ENCODE data around the gene MFSD11.
A peak's percentile ranks its signal among the peaks of the same experiment; 100 is the strongest.
"Not testable (repeated sequence)": the region's sequence is repeated elsewhere in the genome, so short reads cannot be mapped to it uniquely, and the experiment has no call there.

The MFSD11 gene

GRCh38 chr17:76723812-76724211 lies 14.1 kb upstream of the MFSD11 start:
- no peak for DNase-seq (ENCODE audit: low read depth)
- no peak overlapping the region for H3K4me3 ChIP-seq (ENCODE audit: low read depth, low read length)

- peak overlapping the region; percentile 92 for H3K4me3 ChIP-seq (ENCODE audit: low read depth, low read length)
- no peak for DNase-seq (ENCODE audit: low read depth)
Observed at GRCh38 chr17:76725580-76726230, 12.2 kb upstream of the MFSD11 start.

DNA sequence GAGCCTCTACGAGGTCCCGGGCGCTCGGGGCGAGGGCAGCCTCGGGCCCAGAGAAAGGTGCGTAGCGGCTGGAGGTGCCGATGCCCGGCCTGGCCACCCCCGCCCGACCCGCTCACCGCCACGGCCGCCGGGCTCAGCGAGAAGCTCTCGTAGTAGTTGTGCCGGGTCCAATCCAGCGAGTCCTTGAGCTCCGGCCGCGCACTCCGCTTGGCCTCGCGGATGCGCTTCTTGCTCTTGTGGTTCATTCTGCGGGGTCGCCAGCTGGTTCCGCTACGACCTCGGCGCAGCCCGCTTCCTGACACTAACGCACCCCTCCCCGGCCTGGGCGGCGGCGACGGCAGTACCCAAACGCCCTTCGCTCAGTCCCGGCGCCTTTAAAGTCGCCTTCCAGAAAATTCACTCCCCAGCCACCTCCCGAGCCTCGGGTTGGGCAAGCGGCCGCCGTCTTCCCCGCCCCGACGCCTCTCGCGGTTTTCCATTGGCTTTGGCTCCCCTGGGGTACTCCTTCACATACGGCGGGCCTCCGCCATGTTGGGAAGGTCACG lies 11.6 kb upstream of the MFSD11 start, which contains the start of gene JMJD6:
TSS of gene JMJD6 (minus strand) at position 376 of the 545 bp plus-strand sequence. CDS start at position 245, 131 bp downstream.
- DNase-seq (ENCODE audit: low read depth): peak; percentile 89
- H3K4me3 ChIP-seq (ENCODE audit: low read depth, low read length): peak within 1 kb of the TSS; percentile 92

DNA sequence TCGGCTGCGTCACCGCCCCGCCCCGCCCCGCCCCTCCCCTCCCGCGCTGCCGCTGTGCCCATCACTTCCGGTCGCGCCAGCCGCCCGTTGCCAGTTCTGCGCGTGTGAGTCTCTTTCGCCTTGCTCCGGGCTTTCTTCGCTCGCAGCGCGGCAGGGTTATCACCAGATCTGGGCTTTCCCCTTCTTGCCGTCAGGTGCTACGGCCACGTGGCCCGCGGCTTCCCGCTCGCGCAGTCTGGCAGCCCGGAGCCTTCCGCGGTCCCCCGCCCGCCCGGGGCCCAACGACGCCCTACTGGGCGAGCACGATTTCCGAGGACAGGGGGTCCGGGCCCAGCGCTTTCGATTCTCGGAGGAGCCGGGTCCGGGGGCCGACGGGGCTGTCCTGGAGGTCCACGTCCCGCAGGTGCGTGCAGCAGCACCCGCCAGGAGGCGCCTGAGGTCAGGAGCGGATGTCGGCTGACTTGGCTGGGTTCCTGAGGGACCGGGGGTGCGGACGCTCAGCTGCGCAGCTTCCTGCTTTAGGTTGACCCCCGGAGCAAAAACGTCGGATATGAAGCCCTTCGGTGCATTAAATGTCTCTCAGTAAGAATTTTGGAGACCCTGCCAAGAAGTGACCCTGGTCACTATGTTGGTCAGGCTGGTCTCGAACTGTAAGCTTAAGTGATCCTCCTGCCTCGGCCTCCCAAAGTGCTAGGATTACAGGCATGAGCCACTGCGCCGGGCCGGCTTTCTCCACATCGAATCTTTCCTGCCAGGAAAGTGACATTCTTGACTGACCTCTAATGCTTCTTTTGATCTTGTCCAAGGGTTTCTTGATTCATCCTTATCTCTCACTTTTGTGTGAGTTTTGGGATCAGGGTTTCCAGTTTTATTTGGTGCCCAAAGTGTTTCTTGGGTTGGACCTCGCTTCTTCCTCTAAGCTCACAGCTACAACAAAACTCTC lies 10.9 kb upstream of the MFSD11 start, which contains the start of gene METTL23:
TSS of gene METTL23 (plus strand) at position 64 of the 943 bp plus-strand sequence. CDS start 2,872 bp downstream, outside the sequence.
- H3K4me3 ChIP-seq (ENCODE audit: low read depth, low read length): peak within 1 kb of the TSS; percentile 92
- no peak for DNase-seq (ENCODE audit: low read depth)

DNA sequence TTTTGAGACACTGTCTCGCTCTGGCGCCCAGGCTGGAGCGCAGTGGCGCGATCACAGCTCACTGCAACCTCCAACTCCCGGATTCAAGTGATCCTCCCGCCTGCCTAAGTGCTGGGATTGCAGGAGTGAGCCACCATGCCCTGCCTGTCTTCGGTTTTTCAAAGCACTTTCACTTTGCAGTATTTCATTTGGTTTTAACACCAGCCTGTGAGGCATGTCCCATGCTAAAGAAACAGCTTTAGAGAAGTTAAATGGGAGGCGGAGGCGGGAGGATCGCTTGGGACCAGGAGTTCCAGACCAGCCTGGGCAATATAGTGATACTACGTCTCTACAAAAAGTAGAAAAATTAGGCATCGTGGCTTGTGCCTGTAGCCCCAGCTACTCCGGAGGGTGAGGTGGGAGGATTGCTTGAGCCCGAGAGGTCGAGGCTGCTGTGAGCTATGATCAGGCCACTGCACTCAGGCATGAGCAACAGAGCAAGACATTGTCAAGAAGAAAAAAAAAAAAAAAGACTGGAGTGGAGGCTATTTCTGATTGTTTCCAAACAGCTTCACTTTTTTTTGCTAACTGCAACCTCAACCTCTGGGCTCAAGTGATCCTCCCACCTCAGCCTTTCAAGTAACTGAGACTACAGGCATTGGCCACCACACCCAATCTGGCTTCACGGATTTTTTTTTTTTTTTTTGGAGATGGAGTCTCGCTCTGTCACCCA lies 10.0 kb upstream of the MFSD11 start:
- peak overlapping the region; percentile 92 for H3K4me3 ChIP-seq (ENCODE audit: low read depth, low read length)
- no peak for DNase-seq (ENCODE audit: low read depth)

DNA sequence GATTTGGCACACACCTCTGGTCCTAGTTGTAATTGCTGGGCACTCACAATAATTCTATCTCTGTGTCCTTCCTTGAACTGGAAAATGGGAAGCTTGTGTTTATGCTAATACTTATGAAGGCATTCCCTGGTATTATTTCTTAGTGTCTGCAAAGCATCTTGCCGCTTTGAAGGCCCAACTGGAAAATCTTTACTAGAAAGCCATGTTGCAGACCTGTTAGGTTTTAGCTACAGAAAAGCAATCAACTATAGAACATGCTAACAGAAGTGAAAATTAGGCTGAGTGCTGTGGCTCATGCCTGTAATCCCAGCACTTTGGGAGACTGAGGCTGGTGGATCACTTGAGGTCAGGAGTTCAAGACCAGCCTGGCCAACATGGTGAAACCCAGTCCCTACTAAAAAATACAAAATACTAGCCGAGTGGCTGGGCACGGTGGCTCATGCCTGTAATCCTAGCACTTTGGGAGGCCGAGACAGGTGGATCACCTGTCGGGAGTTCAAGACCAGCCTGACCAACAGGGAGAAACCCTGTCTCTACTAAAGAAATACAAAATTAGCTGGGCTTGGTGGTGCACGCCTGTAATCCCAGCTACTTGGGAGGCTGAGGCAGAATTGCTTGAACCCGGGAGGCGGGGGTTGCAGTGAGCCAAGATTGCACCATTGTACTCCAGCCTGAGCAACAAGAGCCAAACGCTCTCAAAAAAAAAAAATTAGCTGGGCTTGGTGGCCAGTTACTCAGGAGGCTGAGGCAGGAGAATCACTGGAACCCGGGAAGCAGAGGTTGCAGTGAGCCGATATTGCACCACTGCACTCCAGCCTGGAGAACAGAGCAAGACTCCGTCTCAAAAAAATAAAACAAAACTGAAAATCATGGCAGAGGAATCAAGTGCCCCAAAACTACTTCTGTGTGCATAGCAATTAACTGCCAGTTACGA lies 5.9 kb upstream of the MFSD11 start:
- H3K4me3 ChIP-seq (ENCODE audit: low read depth, low read length); DNase-seq (ENCODE audit: low read depth): not testable (repeated sequence)

GRCh38 chr17:76732734-76733617 lies 4.9 kb upstream of the MFSD11 start:
- H3K4me3 ChIP-seq (ENCODE audit: low read depth, low read length): no peak overlapping the region
- no peak for DNase-seq (ENCODE audit: low read depth)

GRCh38 chr17:76733618-76733957 lies 4.3 kb upstream of the MFSD11 start:
- DNase-seq (ENCODE audit: low read depth): no peak
- no peak overlapping the region for H3K4me3 ChIP-seq (ENCODE audit: low read depth, low read length)

- peak overlapping the region; percentile 95 for H3K4me3 ChIP-seq (ENCODE audit: low read depth, low read length)
- no peak for DNase-seq (ENCODE audit: low read depth)
Observed at GRCh38 chr17:76734080-76734840, 3.7 kb upstream of the MFSD11 start.

- peak overlapping the region; percentile 95 for H3K4me3 ChIP-seq (ENCODE audit: low read depth, low read length)
- no peak for DNase-seq (ENCODE audit: low read depth)
Observed at GRCh38 chr17:76735006-76735405, 2.9 kb upstream of the MFSD11 start.

- peak overlapping the region; percentile 95 for H3K4me3 ChIP-seq (ENCODE audit: low read depth, low read length)
- no peak for DNase-seq (ENCODE audit: low read depth)
Observed at GRCh38 chr17:76735586-76736348, 2.2 kb upstream of the MFSD11 start.

DNA sequence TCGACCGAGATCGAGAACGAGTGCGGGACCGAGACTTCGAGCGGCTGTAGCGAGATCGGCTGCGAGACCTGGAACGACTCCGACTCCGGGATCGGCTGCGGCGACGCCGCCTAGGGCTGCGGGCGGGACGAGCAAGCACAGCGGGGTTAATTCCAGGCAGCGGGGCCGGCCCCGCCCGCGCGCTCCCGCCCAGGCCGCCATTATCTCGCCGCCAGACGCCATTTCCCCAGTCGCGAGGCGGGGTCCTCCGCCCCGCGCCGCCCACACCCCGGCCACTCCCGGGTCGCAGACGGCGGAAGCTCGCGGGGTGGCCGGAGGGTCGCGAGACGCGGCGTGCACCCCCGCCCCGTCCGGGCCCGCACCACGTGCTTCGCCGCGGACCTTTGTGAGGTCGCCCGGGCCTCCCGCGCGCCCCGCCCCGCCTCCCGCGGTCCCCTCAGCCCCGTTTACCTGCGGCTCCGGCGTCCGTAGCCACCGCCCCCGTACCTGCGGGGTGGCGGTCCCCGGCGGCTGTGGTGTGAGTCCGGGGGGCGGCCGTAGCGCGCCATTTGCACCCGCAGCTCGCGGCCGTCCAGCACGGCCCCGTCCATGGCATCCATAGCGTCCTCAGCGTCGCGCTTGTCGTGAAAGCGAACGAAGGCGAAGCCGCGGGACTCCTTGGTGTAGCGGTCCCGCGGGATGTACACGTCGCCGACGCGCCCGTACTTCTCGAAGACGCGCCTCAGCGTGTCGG lies 1.4 kb upstream of the MFSD11 start:
- DNase-seq (ENCODE audit: low read depth): no peak
- peak overlapping the region; percentile 95 for H3K4me3 ChIP-seq (ENCODE audit: low read depth, low read length)

- DNase-seq (ENCODE audit: low read depth): peak; percentile 96
- H3K4me3 ChIP-seq (ENCODE audit: low read depth, low read length): peak within 1 kb of the TSS; percentile 95
Observed at GRCh38 chr17:76737082-76737675, 740 bp upstream of the MFSD11 start, which contains the start of gene SRSF2. TSS of gene SRSF2 (minus strand) at chr17:76737331. CDS start at chr17:76737160, 171 bp downstream.

GRCh38 chr17:76738468-76738850 lies 540 bp downstream of the MFSD11 start:
- peak overlapping the region; percentile 95 for H3K4me3 ChIP-seq (ENCODE audit: low read depth, low read length)

GRCh38 chr17:76739568-76740115 lies 1.7 kb downstream of the MFSD11 start:
- not testable (repeated sequence) for DNase-seq (ENCODE audit: low read depth); H3K4me3 ChIP-seq (ENCODE audit: low read depth, low read length)

More at GRCh38 chr17:76738468-76738850, 540 bp downstream of the MFSD11 start:
- no peak for DNase-seq (ENCODE audit: low read depth)

Data from skeletal muscle cell (primary cell).